MG63 (cell line): ENCODE results near the gene PRKCZ. TPM values are rescaled to one million over a fixed set of nuclear protein-coding genes. Genes with fewer than 3 reads are reported as not detected.

Experiments used
- DNase-seq: peaks from one replicate; pipeline ENCODE4 v3.0.0-alpha.2; 2020
- H3K27me3 ChIP-seq: fragments of 250-450 bp; sonication (Bioruptor Pico); 2 replicates; pipeline ENCODE4 v1.5.1; 2020; ENCODE audit warnings: mild to moderate bottlenecking, moderate library complexity
- H3K36me3 ChIP-seq: fragments of 250-450 bp; sonication (Bioruptor Pico); 2 replicates; pipeline ENCODE4 v1.5.1; 2020; ENCODE audit warnings: mild to moderate bottlenecking, moderate library complexity
- H3K4me3 ChIP-seq: fragments of 250-450 bp; sonication (Bioruptor Pico); 2 replicates; pipeline ENCODE4 v1.5.1; 2020; ENCODE audit warnings: mild to moderate bottlenecking, moderate library complexity
- H3K9me3 ChIP-seq: fragments of 250-450 bp; sonication (Bioruptor Pico); 2 replicates; pipeline ENCODE4 v1.5.1; 2020; ENCODE audit warnings: mild to moderate bottlenecking, moderate library complexity
- total RNA-seq: library from RNA; depleted of rRNA; stranded (reverse); fragments of >200 nt; shearing (Covaris generic); gene quantifications from 2 replicates; pipeline ENCODE4 v1.2.3, GENCODE V29; 2014; ENCODE audit warnings: low replicate concordance

The PRKCZ gene
- total RNA-seq, 1 experiment from 2014 or later, result 5.3 TPM

GRCh38 chr1:2197707-2198165 is 147.5 kb downstream of the PRKCZ start:
- Histone ChIP-seq H3K36me3 (peaks cover 3% of the 10 kb centered on the region), H3K27me3 (no peaks in the 10 kb centered on the region), H3K9me3 (no peaks in the 10 kb centered on the region), H3K4me3 (no peak overlapping the region)
- no peak for DNase-seq

GRCh38 chr1:2198571-2198970 is 148.4 kb downstream of the PRKCZ start:
- H3K4me3 ChIP-seq, result peak overlapping the region; percentile 50
- DNase-seq, result no peak

GRCh38 chr1:2199042-2199810 is 149.0 kb downstream of the PRKCZ start:
- peak; percentile 95 for DNase-seq
- Histone ChIP-seq H3K27me3 (no peaks in the 10 kb centered on the region), H3K36me3 (no peaks in the 10 kb centered on the region), H3K9me3 (no peaks in the 10 kb centered on the region), H3K4me3 (peak overlapping the region; percentile 50)

More at GRCh38 chr1:2198571-2198970, 148.4 kb downstream of the PRKCZ start:
- Histone ChIP-seq H3K36me3 (no peaks in the 10 kb centered on the region), H3K9me3 (no peaks in the 10 kb centered on the region), H3K27me3 (no peaks in the 10 kb centered on the region)

- no peak for DNase-seq
- no peak overlapping the region for H3K4me3 ChIP-seq
- H3K36me3 ChIP-seq, result no peaks in the 10 kb centered on the region
- H3K9me3 ChIP-seq, result no peaks in the 10 kb centered on the region
- no peaks in the 10 kb centered on the region for H3K27me3 ChIP-seq
Observed at GRCh38 chr1:2200308-2200943, 150.2 kb downstream of the PRKCZ start.

GRCh38 chr1:2201062-2201461 is 150.9 kb downstream of the PRKCZ start:
- H3K36me3 ChIP-seq, result no peaks in the 10 kb centered on the region
- no peaks in the 10 kb centered on the region for H3K27me3 ChIP-seq
- DNase-seq, result no peak
- no peaks in the 10 kb centered on the region for H3K9me3 ChIP-seq
- no peak overlapping the region for H3K4me3 ChIP-seq

GRCh38 chr1:2202008-2202575 is 151.9 kb downstream of the PRKCZ start:
- H3K9me3 ChIP-seq, result no peaks in the 10 kb centered on the region
- no peaks in the 10 kb centered on the region for H3K27me3 ChIP-seq
- H3K36me3 ChIP-seq, result no peaks in the 10 kb centered on the region
- DNase-seq, result no peak
- H3K4me3 ChIP-seq, result no peak overlapping the region

- no peaks in the 10 kb centered on the region for H3K9me3 ChIP-seq
- no peaks in the 10 kb centered on the region for H3K27me3 ChIP-seq
- H3K4me3 ChIP-seq, result no peak overlapping the region
- DNase-seq, result no peak
- H3K36me3 ChIP-seq, result no peaks in the 10 kb centered on the region
Observed at GRCh38 chr1:2202843-2203601, 152.8 kb downstream of the PRKCZ start.

GRCh38 chr1:2203671-2204414 is 153.6 kb downstream of the PRKCZ start:
- Histone ChIP-seq H3K27me3 (no peaks in the 10 kb centered on the region), H3K4me3 (peak overlapping the region; percentile 48), H3K36me3 (no peaks in the 10 kb centered on the region), H3K9me3 (no peaks in the 10 kb centered on the region)
- DNase-seq, result no peak

- Histone ChIP-seq H3K27me3 (no peaks in the 10 kb centered on the region), H3K4me3 (peak overlapping the region; percentile 48), H3K36me3 (no peaks in the 10 kb centered on the region), H3K9me3 (no peaks in the 10 kb centered on the region)
- peak; percentile 76 for DNase-seq
Observed at GRCh38 chr1:2204415-2205190, 154.4 kb downstream of the PRKCZ start.

- DNase-seq, result peak; percentile 91
- Histone ChIP-seq H3K27me3 (no peaks in the 10 kb centered on the region), H3K36me3 (no peaks in the 10 kb centered on the region), H3K4me3 (peak overlapping the region; percentile 48), H3K9me3 (no peaks in the 10 kb centered on the region)
Observed at GRCh38 chr1:2205191-2205952, 155.2 kb downstream of the PRKCZ start.

- Histone ChIP-seq H3K9me3 (no peaks in the 10 kb centered on the region), H3K36me3 (no peaks in the 10 kb centered on the region), H3K27me3 (no peaks in the 10 kb centered on the region), H3K4me3 (no peak overlapping the region)
- DNase-seq, result no peak
Observed at GRCh38 chr1:2206813-2207487, 156.7 kb downstream of the PRKCZ start.

- Histone ChIP-seq H3K36me3 (no peaks in the 10 kb centered on the region), H3K9me3 (no peaks in the 10 kb centered on the region), H3K4me3 (peak overlapping the region; percentile 14), H3K27me3 (no peaks in the 10 kb centered on the region)
- DNase-seq, result peak; percentile 98
Observed at GRCh38 chr1:2208309-2209239, 158.4 kb downstream of the PRKCZ start.

GRCh38 chr1:2209400-2210083 is 159.3 kb downstream of the PRKCZ start:
- Histone ChIP-seq H3K27me3 (no peaks in the 10 kb centered on the region), H3K9me3 (no peaks in the 10 kb centered on the region), H3K36me3 (no peaks in the 10 kb centered on the region), H3K4me3 (no peak overlapping the region)
- no peak for DNase-seq
